Measurements from ENCODE around the gene ORAI2. TPM values are rescaled to one million over a fixed set of nuclear protein-coding genes. Genes with fewer than 3 reads are reported as not detected.
"Not testable (repeated sequence)": the region's sequence is repeated elsewhere in the genome, so short reads cannot be mapped to it uniquely, and the experiment has no call there.

The ORAI2 gene
- polyA plus RNA-seq, 2 of the 4 experiments (the other 2 are of a cell fraction), result 12.8 to 22.1 TPM

DNA sequence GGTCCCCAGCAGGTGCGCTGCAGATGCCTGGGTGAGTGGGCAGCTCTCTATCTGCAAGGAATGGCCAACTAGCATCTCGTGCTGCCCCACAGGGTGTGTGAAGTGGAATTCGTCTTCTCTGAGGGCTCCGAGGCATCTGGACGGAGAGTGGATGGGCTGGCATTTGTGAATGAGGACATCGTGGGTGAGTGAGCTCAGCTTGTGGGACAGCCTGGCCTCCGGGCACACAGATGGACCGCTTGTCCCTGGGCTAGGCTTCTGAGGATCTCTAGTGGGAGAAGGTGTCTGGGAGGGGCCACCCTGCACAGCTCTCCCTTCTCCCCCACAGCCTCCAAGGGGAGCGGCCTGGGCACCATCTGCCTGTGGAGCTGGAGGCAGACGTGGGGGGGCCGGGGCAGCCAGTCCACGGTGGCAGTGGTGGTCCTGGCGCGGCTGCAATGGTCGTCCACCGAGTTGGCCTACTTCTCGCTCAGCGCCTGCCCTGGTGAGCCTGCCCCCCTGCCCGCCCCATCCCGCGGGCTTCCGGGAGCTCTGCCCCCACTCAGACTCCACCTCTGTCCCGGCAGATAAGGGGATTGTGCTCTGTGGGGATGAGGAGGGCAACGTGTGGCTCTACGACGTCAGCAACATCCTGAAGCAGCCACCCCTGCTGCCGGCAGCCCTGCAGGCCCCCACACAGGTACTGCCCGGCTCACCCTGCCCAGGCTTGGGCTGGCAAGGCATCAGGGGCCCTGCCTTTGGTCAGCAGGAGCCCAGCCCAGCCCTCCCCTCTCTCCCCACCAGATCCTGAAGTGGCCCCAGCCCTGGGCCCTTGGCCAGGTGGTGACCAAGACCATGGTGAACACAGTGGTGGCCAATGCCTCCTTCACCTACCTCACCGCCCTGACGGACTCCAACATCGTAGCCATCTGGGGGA lies 39.0 kb downstream of the ORAI2 start:
- DNase-seq (ENCODE audit: low read depth in 1 of 2, low spot score in 1 of 2), result no peak
- no peaks in the 10 kb centered on the region for H3K9me3 ChIP-seq
- H3K4me1 ChIP-seq, result no peaks in the 10 kb centered on the region
- TF ChIP-seq NFE2L2 (conservative IDR thresholded peaks at IDR 0.05; ENCODE audit: low read length), result no peak
- no peak for TF ChIP-seq EHMT2 (IDR thresholded peaks at IDR 0.05; ENCODE audit: low read depth)
- no peak for TF ChIP-seq MAFK (IDR thresholded peaks at IDR 0.05; ENCODE audit: partially characterized antibody)
- TF ChIP-seq FOSL2 (IDR thresholded peaks at IDR 0.05), result no peak
- TF ChIP-seq FOSL2 (CRISPR knock-in tag; IDR thresholded peaks at IDR 0.05), result no peak
- TF ChIP-seq, protein P1, sequence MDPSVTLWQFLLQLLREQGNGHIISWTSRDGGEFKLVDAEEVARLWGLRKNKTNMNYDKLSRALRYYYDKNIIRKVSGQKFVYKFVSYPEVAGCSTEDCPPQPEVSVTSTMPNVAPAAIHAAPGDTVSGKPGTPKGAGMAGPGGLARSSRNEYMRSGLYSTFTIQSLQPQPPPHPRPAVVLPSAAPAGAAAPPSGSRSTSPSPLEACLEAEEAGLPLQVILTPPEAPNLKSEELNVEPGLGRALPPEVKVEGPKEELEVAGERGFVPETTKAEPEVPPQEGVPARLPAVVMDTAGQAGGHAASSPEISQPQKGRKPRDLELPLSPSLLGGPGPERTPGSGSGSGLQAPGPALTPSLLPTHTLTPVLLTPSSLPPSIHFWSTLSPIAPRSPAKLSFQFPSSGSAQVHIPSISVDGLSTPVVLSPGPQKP (IDR thresholded peaks at IDR 0.05; ENCODE audit: low read depth, low read length), result no peak
- TF ChIP-seq JUN (IDR thresholded peaks at IDR 0.05), result no peak
- TF ChIP-seq, protein P2, sequence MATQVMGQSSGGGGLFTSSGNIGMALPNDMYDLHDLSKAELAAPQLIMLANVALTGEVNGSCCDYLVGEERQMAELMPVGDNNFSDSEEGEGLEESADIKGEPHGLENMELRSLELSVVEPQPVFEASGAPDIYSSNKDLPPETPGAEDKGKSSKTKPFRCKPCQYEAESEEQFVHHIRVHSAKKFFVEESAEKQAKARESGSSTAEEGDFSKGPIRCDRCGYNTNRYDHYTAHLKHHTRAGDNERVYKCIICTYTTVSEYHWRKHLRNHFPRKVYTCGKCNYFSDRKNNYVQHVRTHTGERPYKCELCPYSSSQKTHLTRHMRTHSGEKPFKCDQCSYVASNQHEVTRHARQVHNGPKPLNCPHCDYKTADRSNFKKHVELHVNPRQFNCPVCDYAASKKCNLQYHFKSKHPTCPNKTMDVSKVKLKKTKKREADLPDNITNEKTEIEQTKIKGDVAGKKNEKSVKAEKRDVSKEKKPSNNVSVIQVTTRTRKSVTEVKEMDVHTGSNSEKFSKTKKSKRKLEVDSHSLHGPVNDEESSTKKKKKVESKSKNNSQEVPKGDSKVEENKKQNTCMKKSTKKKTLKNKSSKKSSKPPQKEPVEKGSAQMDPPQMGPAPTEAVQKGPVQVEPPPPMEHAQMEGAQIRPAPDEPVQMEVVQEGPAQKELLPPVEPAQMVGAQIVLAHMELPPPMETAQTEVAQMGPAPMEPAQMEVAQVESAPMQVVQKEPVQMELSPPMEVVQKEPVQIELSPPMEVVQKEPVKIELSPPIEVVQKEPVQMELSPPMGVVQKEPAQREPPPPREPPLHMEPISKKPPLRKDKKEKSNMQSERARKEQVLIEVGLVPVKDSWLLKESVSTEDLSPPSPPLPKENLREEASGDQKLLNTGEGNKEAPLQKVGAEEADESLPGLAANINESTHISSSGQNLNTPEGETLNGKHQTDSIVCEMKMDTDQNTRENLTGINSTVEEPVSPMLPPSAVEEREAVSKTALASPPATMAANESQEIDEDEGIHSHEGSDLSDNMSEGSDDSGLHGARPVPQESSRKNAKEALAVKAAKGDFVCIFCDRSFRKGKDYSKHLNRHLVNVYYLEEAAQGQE (IDR thresholded peaks at IDR 0.05), result no peak
- TF ChIP-seq, protein P3, sequence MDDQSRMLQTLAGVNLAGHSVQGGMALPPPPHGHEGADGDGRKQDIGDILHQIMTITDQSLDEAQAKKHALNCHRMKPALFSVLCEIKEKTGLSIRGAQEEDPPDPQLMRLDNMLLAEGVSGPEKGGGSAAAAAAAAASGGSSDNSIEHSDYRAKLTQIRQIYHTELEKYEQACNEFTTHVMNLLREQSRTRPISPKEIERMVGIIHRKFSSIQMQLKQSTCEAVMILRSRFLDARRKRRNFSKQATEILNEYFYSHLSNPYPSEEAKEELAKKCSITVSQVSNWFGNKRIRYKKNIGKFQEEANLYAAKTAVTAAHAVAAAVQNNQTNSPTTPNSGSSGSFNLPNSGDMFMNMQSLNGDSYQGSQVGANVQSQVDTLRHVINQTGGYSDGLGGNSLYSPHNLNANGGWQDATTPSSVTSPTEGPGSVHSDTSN (IDR thresholded peaks at IDR 0.05), result no peak
- no peak for TF ChIP-seq HEYL (CRISPR knock-in tag; IDR thresholded peaks at IDR 0.05)
- CTCF ChIA-PET, result no interaction called here
- POLR2A ChIA-PET, result no interaction called here
- 90% methylated on average over 26 of the region's 31 CpGs for WGBS (ENCODE audit: missing lambda C conversion rate)
- FAIRE-seq, result no peak
- H3K4me2 ChIP-seq, result no peak overlapping the region
- no peak; a peak in 1 of 6 replicates for ATAC-seq
- no peak overlapping the region for H3K27ac ChIP-seq
- H3K4me3 ChIP-seq, result no peak overlapping the region

DNA sequence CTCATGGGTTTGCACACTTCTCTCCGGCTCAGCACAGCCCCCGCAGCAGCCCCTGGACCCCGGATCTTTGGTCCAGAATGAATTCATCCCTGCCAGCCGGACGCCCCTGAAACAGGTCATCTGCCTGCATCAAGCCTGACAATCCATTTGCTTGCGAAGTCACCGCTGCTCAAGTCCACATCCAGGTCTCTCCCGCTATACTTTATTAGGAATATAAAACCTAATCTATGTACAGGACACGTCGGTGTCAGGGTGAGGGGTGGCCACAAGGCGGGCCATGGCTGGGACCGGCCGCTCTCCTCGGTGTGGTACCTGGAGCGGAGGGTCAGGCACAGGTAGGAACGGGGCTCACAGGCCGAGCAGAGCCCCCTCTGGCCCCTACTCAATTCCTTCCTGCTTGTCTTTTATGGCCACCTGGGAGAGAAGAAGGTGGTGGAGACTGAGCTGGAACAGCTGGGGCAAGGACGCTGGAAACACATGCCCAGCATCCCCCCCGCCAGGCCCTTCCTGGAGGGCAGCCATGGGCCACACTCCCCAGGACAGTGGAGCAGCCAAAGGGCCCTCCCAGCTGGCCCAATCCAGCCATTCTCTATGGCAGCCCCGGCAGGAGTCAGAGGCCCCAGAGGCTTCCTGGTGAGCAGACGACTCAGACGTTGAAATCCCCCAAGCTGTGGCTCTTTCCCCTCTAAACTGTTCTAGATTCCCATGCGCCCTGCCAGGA lies 40.1 kb downstream of the ORAI2 start:
- POLR2A ChIA-PET, result no interaction called here
- DNase-seq (ENCODE audit: low read depth in 1 of 2, low spot score in 1 of 2) (no peak), FAIRE-seq (no peak), ATAC-seq (no peak)
- H3K4me3 ChIP-seq, result no peak overlapping the region
- H3K9me3 ChIP-seq, result no peaks in the 10 kb centered on the region
- CTCF ChIA-PET, result interaction anchor here (0.8 kb wide), 1 partner anchor 8 kb away, joined by 3 read pairs; no protein-coding TSS in a partner anchor
- no peak overlapping the region for H3K4me2 ChIP-seq
- no peaks in the 10 kb centered on the region for H3K4me1 ChIP-seq
- 87% methylated on average over 20 of the region's 23 CpGs for WGBS (ENCODE audit: missing lambda C conversion rate)
- TF ChIP-seq SREBF2 (IDR thresholded peaks at IDR 0.05) (no peak), TFCP2L1 (CRISPR knock-in tag; IDR thresholded peaks at IDR 0.05) (no peak), HOXB13 (CRISPR knock-in tag; IDR thresholded peaks at IDR 0.05; ENCODE audit: low read depth) (no peak), HOXB5 (CRISPR knock-in tag; IDR thresholded peaks at IDR 0.05) (no peak), FOSB (CRISPR knock-in tag; IDR thresholded peaks at IDR 0.05) (no peak), HEYL (CRISPR knock-in tag; IDR thresholded peaks at IDR 0.05) (no peak), MAFK (IDR thresholded peaks at IDR 0.05; ENCODE audit: partially characterized antibody) (no peak), JUNB (IDR thresholded peaks at IDR 0.05) (no peak)
- TF ChIP-seq, protein P4, sequence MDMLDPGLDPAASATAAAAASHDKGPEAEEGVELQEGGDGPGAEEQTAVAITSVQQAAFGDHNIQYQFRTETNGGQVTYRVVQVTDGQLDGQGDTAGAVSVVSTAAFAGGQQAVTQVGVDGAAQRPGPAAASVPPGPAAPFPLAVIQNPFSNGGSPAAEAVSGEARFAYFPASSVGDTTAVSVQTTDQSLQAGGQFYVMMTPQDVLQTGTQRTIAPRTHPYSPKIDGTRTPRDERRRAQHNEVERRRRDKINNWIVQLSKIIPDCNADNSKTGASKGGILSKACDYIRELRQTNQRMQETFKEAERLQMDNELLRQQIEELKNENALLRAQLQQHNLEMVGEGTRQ (IDR thresholded peaks at IDR 0.05), result no peak
- TF ChIP-seq, protein P5, sequence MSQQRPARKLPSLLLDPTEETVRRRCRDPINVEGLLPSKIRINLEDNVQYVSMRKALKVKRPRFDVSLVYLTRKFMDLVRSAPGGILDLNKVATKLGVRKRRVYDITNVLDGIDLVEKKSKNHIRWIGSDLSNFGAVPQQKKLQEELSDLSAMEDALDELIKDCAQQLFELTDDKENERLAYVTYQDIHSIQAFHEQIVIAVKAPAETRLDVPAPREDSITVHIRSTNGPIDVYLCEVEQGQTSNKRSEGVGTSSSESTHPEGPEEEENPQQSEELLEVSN (IDR thresholded peaks at IDR 0.05; ENCODE audit: borderline replicate concordance, low read depth), result no peak
- TF ChIP-seq, protein P6, sequence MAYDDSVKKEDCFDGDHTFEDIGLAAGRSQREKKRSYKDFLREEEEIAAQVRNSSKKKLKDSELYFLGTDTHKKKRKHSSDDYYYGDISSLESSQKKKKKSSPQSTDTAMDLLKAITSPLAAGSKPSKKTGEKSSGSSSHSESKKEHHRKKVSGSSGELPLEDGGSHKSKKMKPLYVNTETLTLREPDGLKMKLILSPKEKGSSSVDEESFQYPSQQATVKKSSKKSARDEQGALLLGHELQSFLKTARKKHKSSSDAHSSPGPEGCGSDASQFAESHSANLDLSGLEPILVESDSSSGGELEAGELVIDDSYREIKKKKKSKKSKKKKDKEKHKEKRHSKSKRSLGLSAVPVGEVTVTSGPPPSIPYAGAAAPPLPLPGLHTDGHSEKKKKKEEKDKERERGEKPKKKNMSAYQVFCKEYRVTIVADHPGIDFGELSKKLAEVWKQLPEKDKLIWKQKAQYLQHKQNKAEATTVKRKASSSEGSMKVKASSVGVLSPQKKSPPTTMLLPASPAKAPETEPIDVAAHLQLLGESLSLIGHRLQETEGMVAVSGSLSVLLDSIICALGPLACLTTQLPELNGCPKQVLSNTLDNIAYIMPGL (CRISPR knock-in tag; IDR thresholded peaks at IDR 0.05; ENCODE audit: borderline replicate concordance), result no peak
- TF ChIP-seq, protein P7, sequence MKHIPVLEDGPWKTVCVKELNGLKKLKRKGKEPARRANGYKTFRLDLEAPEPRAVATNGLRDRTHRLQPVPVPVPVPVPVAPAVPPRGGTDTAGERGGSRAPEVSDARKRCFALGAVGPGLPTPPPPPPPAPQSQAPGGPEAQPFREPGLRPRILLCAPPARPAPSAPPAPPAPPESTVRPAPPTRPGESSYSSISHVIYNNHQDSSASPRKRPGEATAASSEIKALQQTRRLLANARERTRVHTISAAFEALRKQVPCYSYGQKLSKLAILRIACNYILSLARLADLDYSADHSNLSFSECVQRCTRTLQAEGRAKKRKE (CRISPR knock-in tag; IDR thresholded peaks at IDR 0.05; ENCODE audit: low read depth), result no peak
- no peak overlapping the region for H3K27ac ChIP-seq

DNA sequence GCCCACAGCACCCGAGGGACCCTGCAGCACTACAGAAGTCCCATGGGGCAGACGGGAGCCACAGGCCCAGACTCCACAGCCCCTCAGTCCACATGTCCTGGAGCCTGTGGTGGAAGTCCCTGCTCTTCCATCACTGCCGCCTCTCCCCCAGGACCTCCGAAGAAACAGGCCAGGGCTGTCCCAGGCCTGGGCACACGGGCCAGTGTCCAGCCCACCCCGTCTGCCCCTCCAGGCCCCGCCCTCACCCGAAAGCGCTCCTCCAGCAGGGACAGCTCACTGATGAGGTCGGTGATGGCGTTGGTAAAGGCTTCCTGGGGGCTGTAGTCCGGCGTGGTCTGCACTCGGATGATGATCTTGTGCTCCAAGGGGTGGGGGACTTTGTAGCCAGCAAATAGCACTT lies 40.7 kb downstream of the ORAI2 start:
- not testable (repeated sequence) for ATAC-seq

More for the DNA sequence above, 40.7 kb downstream of the ORAI2 start:
- CTCF ChIA-PET, result interaction anchor here (0.8 kb wide), 1 partner anchor 9 kb away, joined by 3 read pairs; no protein-coding TSS in a partner anchor
- POLR2A ChIA-PET; DNase-seq (ENCODE audit: low read depth in 1 of 2, low spot score in 1 of 2); FAIRE-seq; H3K4me1 ChIP-seq; H3K4me3 ChIP-seq; H3K4me2 ChIP-seq; H3K9me3 ChIP-seq; H3K27ac ChIP-seq: not testable (repeated sequence)
- WGBS (ENCODE audit: missing lambda C conversion rate), result 79% methylated on average over 3 of the region's 14 CpGs
